Measurements from ENCODE around the gene TRAPPC1. TPM values are rescaled to one million over a fixed set of nuclear protein-coding genes. Genes with fewer than 3 reads are reported as not detected.

The TRAPPC1 gene
- total RNA-seq, 1 experiment from 2014 or later = 30.3 TPM

GRCh38 chr17:7929158-7930023, 2.4 kb downstream of the TRAPPC1 start, which contains the start of gene KCNAB3:
KCNAB3 (minus strand) TSS chr17:7929856; CDS start chr17:7929435, 421 bp downstream.
- Histone ChIP-seq H3K4me1 (replicated peaks) (peaks cover 13% of the 10 kb centered on the region), H3K4me3 (no peak within 1 kb of the TSS; the same call in 1 of the 2 replicates), H3K27me3 (replicated peaks) (no peaks in the 10 kb centered on the region), H3K36me3 (peaks cover 24% of the 10 kb centered on the region), H3K27ac (no peak within 1 kb of the TSS), H3K9me3 (replicated peaks) (no peaks in the 10 kb centered on the region)
- no peak for DNase-seq (ENCODE audit: low read depth in 1 of 2, low spot score in 2 of 2)

GRCh38 chr17:7927596-7927995, 4.2 kb downstream of the TRAPPC1 start:
- no peaks in the 10 kb centered on the region for H3K27me3 ChIP-seq (replicated peaks)
- no peak for DNase-seq (ENCODE audit: low read depth in 1 of 2, low spot score in 2 of 2)
- peaks cover 15% of the 10 kb centered on the region for H3K36me3 ChIP-seq
- H3K27ac ChIP-seq = no peak overlapping the region
- no peak overlapping the region for H3K4me3 ChIP-seq
- H3K9me3 ChIP-seq (replicated peaks) = no peaks in the 10 kb centered on the region
- H3K4me1 ChIP-seq (replicated peaks) = peaks cover 10% of the 10 kb centered on the region

GRCh38 chr17:7922845-7923628, 8.7 kb downstream of the TRAPPC1 start:
- Histone ChIP-seq H3K27me3 (replicated peaks) (no peaks in the 10 kb centered on the region), H3K36me3 (no peaks in the 10 kb centered on the region), H3K27ac (no peak overlapping the region), H3K4me3 (peak overlapping the region; percentile 20), H3K9me3 (replicated peaks) (no peaks in the 10 kb centered on the region), H3K4me1 (replicated peaks) (peaks cover 10% of the 10 kb centered on the region)
- peak; percentile 25 to 62 for DNase-seq (ENCODE audit: low read depth in 1 of 2, low spot score in 2 of 2)

- H3K9me3 ChIP-seq (replicated peaks) = no peaks in the 10 kb centered on the region
- H3K27ac ChIP-seq = no peak overlapping the region
- H3K27me3 ChIP-seq (replicated peaks) = no peaks in the 10 kb centered on the region
- no peaks in the 10 kb centered on the region for H3K36me3 ChIP-seq
- no peak for DNase-seq (ENCODE audit: low read depth in 1 of 2, low spot score in 2 of 2)
- peak overlapping the region; percentile 20; the same call in 1 of the 2 replicates for H3K4me3 ChIP-seq
- H3K4me1 ChIP-seq (replicated peaks) = peaks cover 10% of the 10 kb centered on the region
These were observed 9.4 kb downstream of the TRAPPC1 start for GRCh38 chr17:7922269-7922844.

GRCh38 chr17:7916808-7917207, 14.9 kb downstream of the TRAPPC1 start:
- H3K4me1 ChIP-seq (replicated peaks) = peaks cover 16% of the 10 kb centered on the region
- no peak for DNase-seq (ENCODE audit: low read depth in 1 of 2, low spot score in 2 of 2)
- no peak overlapping the region for H3K27ac ChIP-seq
- peaks cover 11% of the 10 kb centered on the region for H3K36me3 ChIP-seq
- H3K9me3 ChIP-seq (replicated peaks) = peaks cover 4% of the 10 kb centered on the region
- no peak overlapping the region for H3K4me3 ChIP-seq
- H3K27me3 ChIP-seq (replicated peaks) = no peaks in the 10 kb centered on the region

GRCh38 chr17:7916385-7916682, 15.4 kb downstream of the TRAPPC1 start:
- peak overlapping the region; percentile 45; the same call in 1 of the 2 replicates for H3K27ac ChIP-seq

GRCh38 chr17:7915611-7916384, 15.9 kb downstream of the TRAPPC1 start, which contains the start of gene RNF227:
RNF227 (minus strand) TSS chr17:7916289; CDS start chr17:7916195, 94 bp downstream.
- peak within 1 kb of the TSS; percentile 42 for H3K4me3 ChIP-seq
- H3K36me3 ChIP-seq = peaks cover 21% of the 10 kb centered on the region
- H3K4me1 ChIP-seq (replicated peaks) = peaks cover 16% of the 10 kb centered on the region
- DNase-seq (ENCODE audit: low read depth in 1 of 2, low spot score in 2 of 2) = peak; percentile 91 to 94
- no peaks in the 10 kb centered on the region for H3K27me3 ChIP-seq (replicated peaks)
- peak within 1 kb of the TSS; percentile 45; the same call in 1 of the 2 replicates for H3K27ac ChIP-seq
- H3K9me3 ChIP-seq (replicated peaks) = peaks cover 4% of the 10 kb centered on the region

More at GRCh38 chr17:7916385-7916682, 15.4 kb downstream of the TRAPPC1 start:
- H3K4me1 ChIP-seq (replicated peaks) = peaks cover 16% of the 10 kb centered on the region
- no peak for DNase-seq (ENCODE audit: low read depth in 1 of 2, low spot score in 2 of 2)
- H3K4me3 ChIP-seq = peak overlapping the region; percentile 42
- peaks cover 4% of the 10 kb centered on the region for H3K9me3 ChIP-seq (replicated peaks)
- H3K27me3 ChIP-seq (replicated peaks) = no peaks in the 10 kb centered on the region
- peaks cover 16% of the 10 kb centered on the region for H3K36me3 ChIP-seq

GRCh38 chr17:7915179-7915610, 16.6 kb downstream of the TRAPPC1 start:
- Histone ChIP-seq H3K27me3 (replicated peaks) (no peaks in the 10 kb centered on the region), H3K4me3 (peak overlapping the region; percentile 42), H3K9me3 (replicated peaks) (peaks cover 4% of the 10 kb centered on the region), H3K4me1 (replicated peaks) (peaks cover 16% of the 10 kb centered on the region), H3K36me3 (peaks cover 28% of the 10 kb centered on the region), H3K27ac (no peak overlapping the region)
- no peak for DNase-seq (ENCODE audit: low read depth in 1 of 2, low spot score in 2 of 2)

- Histone ChIP-seq H3K4me1 (replicated peaks) (peaks cover 16% of the 10 kb centered on the region), H3K27me3 (replicated peaks) (no peaks in the 10 kb centered on the region), H3K36me3 (peaks cover 49% of the 10 kb centered on the region), H3K9me3 (replicated peaks) (peaks cover 4% of the 10 kb centered on the region), H3K27ac (no peak overlapping the region), H3K4me3 (no peak overlapping the region)
- peak in 1 of 2 experiments; percentile 37 for DNase-seq (ENCODE audit: low read depth in 1 of 2, low spot score in 2 of 2)
These were observed 18.7 kb downstream of the TRAPPC1 start for GRCh38 chr17:7912927-7913524.

- no peak for DNase-seq (ENCODE audit: low read depth in 1 of 2, low spot score in 2 of 2)
- Histone ChIP-seq H3K27me3 (replicated peaks) (no peaks in the 10 kb centered on the region), H3K9me3 (replicated peaks) (peaks cover 2% of the 10 kb centered on the region), H3K36me3 (peaks cover 68% of the 10 kb centered on the region), H3K27ac (no peak overlapping the region), H3K4me3 (no peak overlapping the region), H3K4me1 (replicated peaks) (peaks cover 11% of the 10 kb centered on the region)
These were observed 20.6 kb downstream of the TRAPPC1 start for GRCh38 chr17:7911116-7911515.

- Histone ChIP-seq H3K4me3 (no peak overlapping the region), H3K36me3 (peaks cover 72% of the 10 kb centered on the region), H3K9me3 (replicated peaks) (no peaks in the 10 kb centered on the region)
These were observed 21.0 kb downstream of the TRAPPC1 start for GRCh38 chr17:7910711-7911110.

GRCh38 chr17:7910281-7910680, 21.5 kb downstream of the TRAPPC1 start:
- Histone ChIP-seq H3K27me3 (replicated peaks) (no peaks in the 10 kb centered on the region), H3K9me3 (replicated peaks) (no peaks in the 10 kb centered on the region), H3K27ac (no peak overlapping the region), H3K36me3 (peaks cover 77% of the 10 kb centered on the region), H3K4me1 (replicated peaks) (peaks cover 3% of the 10 kb centered on the region), H3K4me3 (no peak overlapping the region)
- no peak for DNase-seq (ENCODE audit: low read depth in 1 of 2, low spot score in 2 of 2)

More at GRCh38 chr17:7910711-7911110, 21.0 kb downstream of the TRAPPC1 start:
- Histone ChIP-seq H3K27me3 (replicated peaks) (no peaks in the 10 kb centered on the region), H3K4me1 (replicated peaks) (peaks cover 7% of the 10 kb centered on the region), H3K27ac (no peak overlapping the region)
- no peak for DNase-seq (ENCODE audit: low read depth in 1 of 2, low spot score in 2 of 2)
